Measurements from ENCODE around the gene DDX27.
A peak's percentile ranks its signal among the peaks of the same experiment; 100 is the strongest.

Gene DDX27

DNA sequence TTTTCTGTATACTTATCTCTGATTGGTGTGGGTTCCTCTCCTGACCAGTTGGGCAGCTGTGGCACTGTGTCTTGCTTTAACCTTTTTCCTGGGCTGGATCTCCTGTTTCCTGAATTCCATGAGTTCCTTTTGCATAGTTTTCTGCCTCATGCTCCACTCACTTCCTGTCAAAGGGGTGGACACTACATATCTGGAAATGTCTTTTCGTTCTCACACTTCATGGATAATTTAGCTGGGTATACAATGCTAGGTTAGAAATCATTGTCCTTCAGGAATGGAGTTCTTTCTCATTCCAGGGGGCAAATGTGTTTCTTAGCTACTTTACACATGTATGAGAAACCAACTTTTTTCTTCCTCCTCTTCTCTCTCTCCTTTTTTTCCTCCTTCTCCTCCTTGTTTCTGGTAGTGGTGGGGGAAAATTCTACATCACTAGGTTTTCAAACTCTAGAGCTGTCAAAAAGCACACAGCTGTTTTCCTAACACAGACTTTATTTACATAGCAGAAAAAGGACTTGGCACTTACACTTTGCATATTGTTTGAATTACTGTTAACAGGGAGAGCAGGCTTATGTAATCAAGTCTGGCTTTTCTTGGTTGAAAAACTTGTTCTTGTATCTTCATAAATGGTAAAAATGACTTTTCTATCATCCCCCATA, 9.0 kb upstream of the DDX27 start:
- DNase-seq: no peak

- DNase-seq: no peak
Observed at GRCh38 chr20:49210757-49211110, 8.5 kb upstream of the DDX27 start.

- no peak for DNase-seq
Observed at GRCh38 chr20:49214571-49214970, 4.6 kb upstream of the DDX27 start.

- DNase-seq: no peak
Observed at GRCh38 chr20:49215232-49215631, 4.0 kb upstream of the DDX27 start.

DNA sequence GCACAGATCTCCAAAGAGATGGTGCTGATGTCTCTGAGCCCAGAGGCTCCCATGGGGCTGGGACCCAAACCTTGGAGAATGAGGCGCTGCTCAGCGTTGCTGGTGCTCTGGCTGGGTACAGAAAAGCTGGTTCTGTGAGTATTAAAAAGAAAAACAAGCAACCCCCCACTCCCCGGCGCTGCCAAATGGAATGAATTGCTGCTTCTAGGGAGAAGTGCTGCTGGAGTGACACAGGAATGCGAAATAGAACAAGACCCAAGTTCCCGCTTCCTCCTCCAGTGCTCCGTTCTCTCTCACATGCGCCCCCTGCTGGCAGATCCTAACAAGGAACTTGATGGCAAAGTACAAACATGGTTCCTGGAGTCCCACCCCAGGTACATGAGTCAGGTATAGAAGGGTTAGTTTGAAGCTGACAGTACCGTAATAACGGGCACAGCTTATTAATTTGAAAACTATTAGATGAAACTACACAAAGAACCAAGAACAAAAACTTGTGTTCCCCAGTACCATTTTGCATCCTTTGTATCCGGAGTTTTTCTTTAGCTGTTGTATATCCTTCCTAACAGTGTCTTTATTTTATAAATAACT, 2.1 kb upstream of the DDX27 start:
- peak; percentile 85 for DNase-seq

DNA sequence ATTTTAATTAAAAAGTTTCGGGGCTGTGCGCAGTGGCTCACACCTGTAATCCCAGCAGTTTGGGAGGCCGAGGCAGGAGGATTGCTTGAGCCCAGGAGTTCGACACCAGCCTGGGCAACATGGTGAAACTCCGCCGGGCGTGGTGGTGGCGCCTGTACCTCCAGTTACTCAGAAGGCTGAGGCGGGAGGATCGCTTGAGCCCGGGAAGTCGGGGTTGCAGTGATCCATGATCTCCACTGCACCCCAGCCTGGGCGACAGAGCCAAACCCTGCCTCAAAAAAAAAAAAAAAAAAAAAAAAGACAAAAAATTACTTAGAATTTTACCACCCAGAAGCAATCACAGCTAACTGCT, 501 bp upstream of the DDX27 start:
- DNase-seq: peak; percentile 32

DNA sequence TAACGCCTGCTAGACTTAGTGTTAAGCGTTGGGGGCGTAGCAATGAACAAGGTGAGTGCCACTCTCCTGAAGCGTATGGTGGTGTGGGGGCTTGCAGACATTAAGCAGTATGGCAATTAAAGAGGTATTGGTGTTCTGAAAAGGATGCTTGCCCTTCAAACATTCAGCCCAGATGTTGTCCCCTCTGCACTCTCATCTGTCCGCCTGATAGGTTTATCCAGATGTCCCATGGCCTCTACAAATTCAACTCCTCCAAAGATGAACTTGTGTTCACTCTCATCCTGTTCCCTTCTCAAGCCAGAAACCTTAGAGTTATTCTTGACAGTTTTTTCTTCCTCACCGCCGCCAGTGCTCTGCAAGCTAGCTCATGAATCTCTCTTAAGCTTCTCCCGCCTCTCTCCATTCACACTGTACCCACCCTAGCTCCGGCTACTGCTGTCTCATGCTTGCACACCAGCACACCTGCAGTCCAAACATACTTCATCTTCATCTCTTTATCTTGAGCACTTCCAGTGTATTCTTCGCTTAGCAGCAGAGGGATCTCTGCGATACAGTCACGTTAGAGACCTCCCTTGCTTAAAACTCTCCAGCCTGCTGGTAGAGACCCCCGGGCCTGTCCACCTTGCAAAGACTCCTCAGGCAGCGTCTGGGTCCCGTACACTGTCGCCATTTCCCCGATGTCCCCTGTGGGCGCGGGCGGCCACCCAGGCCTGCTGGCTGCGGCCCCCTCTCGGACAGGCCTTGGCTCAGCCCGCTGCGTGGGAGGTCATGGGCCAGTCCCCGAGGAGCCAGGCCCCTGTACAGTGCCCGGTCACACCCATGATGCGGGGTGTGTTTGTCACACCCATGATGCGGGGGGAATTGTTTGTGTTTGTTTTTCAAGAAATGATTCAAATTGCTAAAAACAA, 962 bp downstream of the DDX27 start:
- no peak for DNase-seq

- DNase-seq: no peak
Observed at GRCh38 chr20:49225896-49226295, 6.7 kb downstream of the DDX27 start.

- peak; percentile 97 for DNase-seq
Observed at GRCh38 chr20:49228676-49229075, 9.5 kb downstream of the DDX27 start.

DNA sequence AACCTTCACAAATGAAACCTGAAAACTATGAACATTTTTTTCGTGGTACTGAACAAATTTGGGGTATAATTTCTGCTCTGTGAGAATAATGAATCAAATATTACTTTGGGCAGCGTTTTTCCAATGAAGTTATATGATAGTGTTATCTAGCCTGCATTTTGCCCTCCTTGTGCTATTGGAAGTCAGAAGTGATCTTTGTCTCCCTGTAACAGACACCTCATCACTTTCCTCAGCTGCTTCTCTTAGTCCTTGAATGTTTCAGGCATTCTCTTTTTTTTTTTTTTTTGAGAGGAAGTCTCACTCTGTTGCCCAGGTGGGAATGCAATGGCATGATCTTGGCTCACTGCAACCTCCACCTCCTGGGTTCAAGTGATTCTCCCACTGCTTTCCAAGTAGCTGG, 10.2 kb downstream of the DDX27 start:
- DNase-seq: no peak

DNA sequence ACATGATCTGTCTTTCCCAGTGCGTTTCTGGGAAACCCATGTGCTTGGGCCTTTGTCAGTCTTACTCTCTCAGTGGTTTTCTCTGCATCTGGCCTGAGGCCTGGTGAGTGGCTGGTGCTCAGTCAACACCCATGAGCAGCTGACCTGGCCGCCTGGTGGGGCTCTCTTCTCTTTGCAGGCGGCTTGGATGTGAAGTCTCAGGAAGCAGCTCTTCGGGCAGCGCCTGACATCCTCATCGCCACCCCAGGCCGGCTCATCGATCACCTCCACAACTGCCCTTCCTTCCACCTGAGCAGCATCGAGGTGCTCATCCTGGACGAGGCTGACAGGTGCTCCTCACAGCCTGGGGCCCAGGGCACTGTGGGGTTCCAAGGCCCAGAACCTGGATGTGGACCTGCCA, 10.8 kb downstream of the DDX27 start:
- DNase-seq: no peak

GRCh38 chr20:49230561-49231133, 11.4 kb downstream of the DDX27 start:
- peak; percentile 82 for DNase-seq

- no peak for DNase-seq
Observed at GRCh38 chr20:49231471-49231870, 12.3 kb downstream of the DDX27 start.

DNA sequence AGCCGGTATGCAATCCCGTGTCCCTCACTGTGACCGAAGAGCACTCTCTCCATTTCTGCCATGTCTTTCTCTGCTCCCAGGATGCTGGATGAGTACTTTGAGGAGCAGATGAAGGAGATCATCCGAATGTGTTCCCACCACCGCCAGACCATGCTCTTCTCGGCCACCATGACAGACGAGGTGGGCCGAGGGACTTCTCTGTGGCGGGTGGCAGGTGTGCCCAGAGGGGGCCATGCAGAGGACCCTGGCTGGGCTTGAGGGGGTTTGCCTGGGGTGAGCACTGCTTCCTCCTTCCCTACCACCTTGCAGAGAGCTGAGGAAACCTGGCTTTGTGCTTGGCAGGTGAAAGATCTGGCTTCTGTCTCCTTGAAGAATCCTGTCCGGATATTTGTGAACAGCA, 14.0 kb downstream of the DDX27 start:
- DNase-seq: no peak

DNA sequence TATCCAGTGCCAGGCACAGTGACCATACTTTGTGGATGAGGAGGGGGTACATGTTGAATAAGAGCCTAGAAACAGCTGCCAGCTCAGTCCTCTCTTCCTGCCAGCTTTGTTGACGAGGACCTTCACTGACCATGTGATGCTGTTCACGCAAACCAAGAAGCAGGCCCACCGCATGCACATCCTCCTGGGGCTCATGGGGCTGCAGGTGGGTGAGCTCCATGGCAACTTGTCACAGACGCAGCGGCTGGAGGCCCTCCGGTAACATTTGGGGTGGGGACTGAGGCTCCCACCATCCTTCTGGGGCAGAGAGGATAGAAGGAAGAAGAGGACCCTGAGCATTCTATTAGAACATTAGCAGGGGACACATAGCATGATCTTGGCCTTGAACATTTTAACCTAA, 15.6 kb downstream of the DDX27 start:
- DNase-seq: no peak

GRCh38 chr20:49236301-49236700, 17.1 kb downstream of the DDX27 start:
- DNase-seq: no peak

GRCh38 chr20:49237531-49237930, 18.3 kb downstream of the DDX27 start:
- DNase-seq: no peak

GRCh38 chr20:49245921-49246740, 26.9 kb downstream of the DDX27 start:
- peak; percentile 6 for DNase-seq

DNA sequence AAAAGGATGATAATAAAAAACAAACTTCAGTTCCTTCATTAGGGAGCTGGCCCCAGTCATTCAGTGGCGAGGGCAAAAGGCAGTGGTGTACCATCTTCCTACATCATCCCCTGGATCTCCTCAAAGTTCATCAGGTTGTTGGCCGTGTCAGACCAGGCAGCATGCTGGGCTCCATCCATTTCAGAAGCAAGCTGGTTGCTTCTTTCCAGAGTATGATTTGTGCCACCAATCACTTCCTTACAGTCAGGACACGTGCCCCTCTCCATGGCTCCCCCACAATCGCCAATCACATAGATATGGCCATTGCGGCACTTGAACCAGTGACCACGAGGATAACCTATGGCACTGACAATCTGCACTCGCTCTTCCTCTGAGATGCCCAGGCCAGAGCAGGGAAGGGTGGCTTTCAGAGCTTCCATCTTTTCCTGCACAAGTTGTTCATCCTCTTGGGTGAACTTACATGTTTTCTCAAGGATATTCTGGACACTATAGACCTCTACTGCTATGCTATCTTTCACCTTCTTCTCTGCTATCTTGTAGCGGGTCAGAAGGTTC, 28.0 kb downstream of the DDX27 start:
- DNase-seq: no peak

- no peak for DNase-seq
Observed at GRCh38 chr20:49247792-49248191, 28.6 kb downstream of the DDX27 start.

DNA sequence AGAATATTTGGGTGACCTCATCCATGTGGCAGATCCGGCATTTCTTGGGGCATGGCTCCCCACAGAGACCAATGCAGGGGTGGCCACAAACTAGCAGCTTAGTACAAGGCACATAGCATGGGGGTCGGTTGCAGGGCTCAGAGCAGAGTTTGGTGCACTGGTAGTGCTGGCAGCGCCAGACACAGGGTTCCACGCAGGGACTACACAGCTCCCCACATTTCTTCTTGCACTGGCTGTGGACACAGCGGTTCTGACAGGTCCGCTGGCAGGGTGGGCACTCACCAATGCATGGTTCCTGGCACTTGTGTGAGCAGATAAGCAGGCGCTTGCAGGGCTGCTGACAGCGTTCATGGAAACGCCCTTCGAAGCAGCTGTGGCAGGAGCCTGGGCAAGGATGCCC, 29.1 kb downstream of the DDX27 start:
- no peak for DNase-seq

- no peak for DNase-seq
Observed at GRCh38 chr20:49248879-49249665, 29.9 kb downstream of the DDX27 start.

Data from NCI-H2171 (cell line).